ENCODE measurements around the gene CIRBP. TPM values are rescaled to one million over a fixed set of nuclear protein-coding genes. Genes with fewer than 3 reads are reported as not detected.

The CIRBP gene
- total RNA-seq, 4 donors from 2014 or later: 258 to 623 (median 458) TPM

- TF ChIP-seq, protein P1, sequence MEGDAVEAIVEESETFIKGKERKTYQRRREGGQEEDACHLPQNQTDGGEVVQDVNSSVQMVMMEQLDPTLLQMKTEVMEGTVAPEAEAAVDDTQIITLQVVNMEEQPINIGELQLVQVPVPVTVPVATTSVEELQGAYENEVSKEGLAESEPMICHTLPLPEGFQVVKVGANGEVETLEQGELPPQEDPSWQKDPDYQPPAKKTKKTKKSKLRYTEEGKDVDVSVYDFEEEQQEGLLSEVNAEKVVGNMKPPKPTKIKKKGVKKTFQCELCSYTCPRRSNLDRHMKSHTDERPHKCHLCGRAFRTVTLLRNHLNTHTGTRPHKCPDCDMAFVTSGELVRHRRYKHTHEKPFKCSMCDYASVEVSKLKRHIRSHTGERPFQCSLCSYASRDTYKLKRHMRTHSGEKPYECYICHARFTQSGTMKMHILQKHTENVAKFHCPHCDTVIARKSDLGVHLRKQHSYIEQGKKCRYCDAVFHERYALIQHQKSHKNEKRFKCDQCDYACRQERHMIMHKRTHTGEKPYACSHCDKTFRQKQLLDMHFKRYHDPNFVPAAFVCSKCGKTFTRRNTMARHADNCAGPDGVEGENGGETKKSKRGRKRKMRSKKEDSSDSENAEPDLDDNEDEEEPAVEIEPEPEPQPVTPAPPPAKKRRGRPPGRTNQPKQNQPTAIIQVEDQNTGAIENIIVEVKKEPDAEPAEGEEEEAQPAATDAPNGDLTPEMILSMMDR (IDR thresholded peaks at IDR 0.05): no peak
- TF ChIP-seq POLR2A (IDR thresholded peaks at IDR 0.05): no peak
- no peak overlapping the region for H3K27ac ChIP-seq
- no peak for DNase-seq
- H3K4me1 ChIP-seq: peaks cover 4 to 66% (median 28%) of the 10 kb centered on the region in 4 donors
- H3K27me3 ChIP-seq: peaks cover 0 to 21% of the 10 kb centered on the region in 2 donors
- H3K36me3 ChIP-seq: no peaks in the 10 kb centered on the region
- no peaks in the 10 kb centered on the region for H3K9me3 ChIP-seq
- H3K4me3 ChIP-seq: peak overlapping the region in 3 of 4 donors; percentile 52 to 61 (median 56)
Measured at GRCh38 chr19:1236576-1236975, 32.6 kb upstream of the CIRBP start.

- Histone ChIP-seq H3K9me3 (no peaks in the 10 kb centered on the region), H3K27me3 (peaks cover 0 to 21% of the 10 kb centered on the region in 2 donors), H3K4me1 (peaks cover 4 to 66% (median 30%) of the 10 kb centered on the region in 4 donors), H3K36me3 (no peaks in the 10 kb centered on the region), H3K27ac (peak overlapping the region in 1 of 4 donors; percentile 38), H3K4me3 (peak overlapping the region; percentile 24 to 61 (median 54))
- TF ChIP-seq, protein P1 (IDR thresholded peaks at IDR 0.05): no peak
- no peak for TF ChIP-seq POLR2A (IDR thresholded peaks at IDR 0.05)
- DNase-seq: no peak
Measured at GRCh38 chr19:1237027-1237659, 32.0 kb upstream of the CIRBP start.

DNA sequence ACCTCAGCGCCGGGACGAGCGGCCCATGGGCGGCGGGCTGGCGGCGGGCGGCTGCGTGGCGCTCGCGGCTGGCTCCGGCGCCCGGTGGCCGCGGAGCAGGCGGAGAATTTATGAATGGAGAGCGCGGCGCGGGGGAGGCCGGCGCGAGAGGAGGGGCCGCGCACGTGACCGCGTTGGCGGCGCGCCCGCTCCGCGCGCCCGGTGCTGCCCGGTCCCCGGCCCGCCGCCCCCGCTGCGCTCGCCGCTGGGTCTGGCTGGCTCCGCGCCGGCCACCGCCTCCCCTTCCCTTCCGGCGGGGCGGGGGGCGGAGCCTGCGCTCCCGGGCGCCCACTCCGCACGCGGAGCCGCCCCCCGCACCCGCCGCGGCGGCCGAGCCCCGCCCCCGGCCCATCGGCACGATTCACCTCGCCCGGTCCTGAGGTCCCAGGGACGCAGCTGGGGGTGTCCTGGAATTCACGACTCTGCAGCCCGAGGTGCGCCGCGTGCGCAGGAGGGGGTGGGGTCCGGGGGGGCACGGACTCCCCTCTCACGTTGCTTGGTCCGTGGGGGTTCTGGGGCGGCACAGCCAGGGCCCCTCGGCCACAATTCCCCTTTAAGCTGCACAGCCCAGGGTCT is 31.3 kb upstream of the CIRBP start, which contains the start of gene CBARP:
Gene CBARP, minus strand, starts transcription at position 252 of the 615 bp plus-strand sequence. CDS start 1,905 bp downstream, outside the sequence.
- H3K4me3 ChIP-seq: peak within 1 kb of the TSS; percentile 24 to 61 (median 54)

GRCh38 chr19:1238369-1239303 is 30.5 kb upstream of the CIRBP start:
- Histone ChIP-seq H3K27me3 (peaks cover 0 to 21% of the 10 kb centered on the region in 2 donors), H3K36me3 (peaks cover 0 to 3% (median 0%) of the 10 kb centered on the region in 3 donors), H3K27ac (peak overlapping the region in 2 of 4 donors; percentile 31 to 85), H3K9me3 (no peaks in the 10 kb centered on the region), H3K4me3 (peak overlapping the region in 3 of 4 donors; percentile 52 to 61 (median 56)), H3K4me1 (peaks cover 4 to 66% (median 40%) of the 10 kb centered on the region in 4 donors)
- DNase-seq: no peak
- TF ChIP-seq POLR2A (IDR thresholded peaks at IDR 0.05): no peak
- TF ChIP-seq, protein P1 (IDR thresholded peaks at IDR 0.05): no peak

More for the DNA sequence above, 31.3 kb upstream of the CIRBP start, which contains the start of gene CBARP:
- peaks cover 0 to 21% of the 10 kb centered on the region in 2 donors for H3K27me3 ChIP-seq
- no peaks in the 10 kb centered on the region for H3K9me3 ChIP-seq
- peak in 1 of 3 donors; percentile 54 for DNase-seq
- H3K4me1 ChIP-seq: peaks cover 4 to 66% (median 36%) of the 10 kb centered on the region in 4 donors
- no peak for TF ChIP-seq POLR2A (IDR thresholded peaks at IDR 0.05)
- TF ChIP-seq, protein P1 (IDR thresholded peaks at IDR 0.05): no peak
- peak within 1 kb of the TSS in 2 of 4 donors; percentile 22 to 38 for H3K27ac ChIP-seq
- H3K36me3 ChIP-seq: no peaks in the 10 kb centered on the region

DNA sequence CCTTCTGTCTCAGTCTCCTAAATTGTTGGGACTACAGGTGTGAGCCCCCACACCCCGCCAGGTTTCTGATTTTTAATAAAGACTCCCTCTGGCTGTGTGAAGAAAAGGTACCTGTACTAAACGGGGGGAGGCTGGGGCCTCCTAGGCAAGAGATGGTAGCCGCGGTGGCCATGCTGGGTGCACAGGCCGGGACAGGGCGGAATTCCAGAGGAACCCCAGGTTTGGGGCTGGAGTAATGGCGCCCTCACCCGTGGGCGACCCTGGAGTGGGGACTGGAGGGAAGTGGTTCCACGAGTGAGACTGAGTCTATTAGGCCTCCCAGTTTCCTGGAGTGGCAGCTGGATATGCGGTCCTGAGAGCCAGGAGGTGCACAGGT is 29.7 kb upstream of the CIRBP start:
- H3K36me3 ChIP-seq: peaks cover 0 to 9% (median 0%) of the 10 kb centered on the region in 3 donors
- no peaks in the 10 kb centered on the region for H3K9me3 ChIP-seq
- H3K4me1 ChIP-seq: peaks cover 4 to 66% (median 44%) of the 10 kb centered on the region in 4 donors
- H3K4me3 ChIP-seq: no peak overlapping the region
- TF ChIP-seq, protein P1 (IDR thresholded peaks at IDR 0.05): no peak
- peaks cover 0 to 16% of the 10 kb centered on the region in 2 donors for H3K27me3 ChIP-seq
- DNase-seq: peak in 1 of 3 donors; percentile 56
- peak overlapping the region; percentile 58 to 93 (median 82) for H3K27ac ChIP-seq

Measured in Peyer's patch (tissue), 4 donors.